Panc1 (cell line): ENCODE measurements around the gene SMIM43. TPM values are rescaled to one million over a fixed set of nuclear protein-coding genes. Genes with fewer than 3 reads are reported as not detected.

ENCODE experiments used
- ATAC-seq: fragments of 200-7000 bp; cut with Tn5 transposase; 2 replicates; pipeline ENCODE4 v1.9.1; 2020; ENCODE audit warnings: mild to moderate bottlenecking, moderate library complexity
- BruUV-seq: library from RNA; stranded (reverse); fragments of 400-500 nt; replicated peaks from 2 replicates; lab custom pipeline; 2021; lab: Mats Ljungman, UMichigan
- CTCF ChIA-PET: fragments of 300-600 bp; sonication (Branson Sonifier 250); formaldehyde crosslinking; loops from one replicate; lab custom pipeline; 2022; ENCODE audit warnings: antibody characterized with exemption; lab: Charles Lee
- POLR2A ChIA-PET: fragments of 300-600 bp; sonication (Branson Sonifier 250); formaldehyde crosslinking; loops from one replicate; lab custom pipeline; 2022; ENCODE audit warnings: antibody characterized with exemption; lab: Charles Lee
- DNase-seq: peaks from one replicate; pipeline ENCODE4 v3.0.0-alpha.2; 2010; ENCODE audit warnings: low read depth, low spot score
- H3K27ac ChIP-seq: 2 replicates; pipeline ENCODE4 v1.5.1; 2011; ENCODE audit warnings: mild to moderate bottlenecking, low read length, inconsistent platforms
- H3K27me3 ChIP-seq: fragments of 200-500 bp; sonication (Bioruptor generic); 2 replicates; pipeline ENCODE4 v1.6.0; 2014; ENCODE audit warnings: low read length, inconsistent platforms; ENCODE audit not compliant: control insufficient read depth, insufficient read depth
- H3K36me3 ChIP-seq: fragments of 200-500 bp; sonication (Bioruptor generic); 2 replicates; pipeline ENCODE4 v1.5.1; 2014; ENCODE audit warnings: inconsistent platforms, mild to moderate bottlenecking, low read length, moderate library complexity; ENCODE audit not compliant: control insufficient read depth, insufficient read depth
- H3K4me1 ChIP-seq: 2 replicates; pipeline ENCODE4 v1.5.1; 2011; ENCODE audit warnings: inconsistent platforms, mild to moderate bottlenecking, low read length, moderate library complexity; ENCODE audit not compliant: control insufficient read depth, insufficient read depth
- H3K4me3 ChIP-seq, 2 experiments: 2 replicates each; pipeline ENCODE4 v1.5.1; 2011 to 2012; ENCODE audit warnings: low read depth in 2 of 2, low read length in 2 of 2, mild to moderate bottlenecking in 2 of 2, inconsistent platforms in 1 of 2, moderate library complexity in 1 of 2
- H3K9me3 ChIP-seq: fragments of 200-500 bp; sonication (Bioruptor generic); 2 replicates; pipeline ENCODE4 v1.5.1; 2014; ENCODE audit warnings: low read depth, mild to moderate bottlenecking, inconsistent platforms, low read length, moderate library complexity; ENCODE audit not compliant: control insufficient read depth, insufficient read depth
- CTCF ChIP-seq: fragments of 450-650 bp; IDR thresholded peaks from 2 replicates; pipeline ENCODE4 v1.5.1; 2017; ENCODE audit warnings: mild to moderate bottlenecking
- POLR2AphosphoS5 ChIP-seq: IDR thresholded peaks from 2 replicates; pipeline ENCODE4 v1.6.1; 2012; ENCODE audit warnings: mild to moderate bottlenecking, low read depth, low read length, moderate library complexity
- REST ChIP-seq, 2 experiments: IDR thresholded peaks; 2 replicates each; pipeline ENCODE4 v1.6.1; 2011 to 2012; ENCODE audit warnings: low read depth in 2 of 2, control low read depth in 1 of 2, low read length in 1 of 2, mild to moderate bottlenecking in 1 of 2, moderate library complexity in 1 of 2; ENCODE audit not compliant: insufficient read depth in 1 of 2
- SIN3A ChIP-seq: IDR thresholded peaks from 2 replicates; pipeline ENCODE4 v1.6.1; 2012; ENCODE audit warnings: low read depth, mild to moderate bottlenecking, low read length, moderate library complexity, borderline replicate concordance; ENCODE audit not compliant: insufficient read depth
- TCF7L2 ChIP-seq: IDR thresholded peaks from 2 replicates; pipeline ENCODE4 v1.6.1; 2011; ENCODE audit warnings: mild to moderate bottlenecking, low read depth, low read length, inconsistent platforms
- in situ Hi-C: cut with HindIII; loops from 2 replicates; pipeline ENCODE4 v1.10.0; 2016; ENCODE audit warnings: low sequenced_read_pairs, low pct_unique_long_range_greater_than_20kb
- intact Hi-C: fragments of 100-400 bp; cut with micrococcal nuclease; formaldehyde crosslinking; loops from one replicate; pipeline ENCODE4 v1.10.0; 2022; ENCODE audit not compliant: unreplicated experiment
- total RNA-seq: library from RNA; stranded (reverse); gene quantifications from one replicate; pipeline ENCODE4 v1.2.1, GENCODE V29; 2021; ENCODE audit not compliant: unreplicated experiment

Gene SMIM43
- total RNA-seq, 1 experiment from 2014 or later = not detected

- in situ Hi-C loops = no loop called here
- POLR2A ChIA-PET = interaction anchor here (0.7 kb wide), 1 partner anchor 96 kb away, joined by 7 read pairs; no protein-coding TSS in a partner anchor
Observed at GRCh38 chr4:121709766-121710405, 55.1 kb downstream of the SMIM43 start.

More at GRCh38 chr4:121709766-121710405, 55.1 kb downstream of the SMIM43 start:
- CTCF ChIA-PET = no interaction called here
- no peaks in the 10 kb centered on the region for H3K9me3 ChIP-seq
- intact Hi-C loops = no loop called here
- no peak for DNase-seq
- no TSS peak for BruUV-seq
- no peaks in the 10 kb centered on the region for H3K36me3 ChIP-seq
- TF ChIP-seq CTCF (no peak), TCF7L2 (no peak), SIN3A (no peak), REST (IDR thresholded peaks at IDR 0.05; ENCODE audit: insufficient read depth in 1 of 2, low read depth in 2 of 2, low read length in 1 of 2) (no peak), POLR2AphosphoS5 (no peak)
- H3K4me3 ChIP-seq = no peak overlapping the region
- H3K27me3 ChIP-seq = no peaks in the 10 kb centered on the region
- no peak overlapping the region for H3K27ac ChIP-seq
- no peaks in the 10 kb centered on the region; the same call in 1 of the 2 replicates for H3K4me1 ChIP-seq
- ATAC-seq = no peak

Other genes with a start within 250 kb of the SMIM43 start
- 222 TPM for gene ANXA5, start 68.2 kb downstream of the SMIM43 start, total RNA-seq
- gene EXOSC9, start 36.2 kb upstream of the SMIM43 start, total RNA-seq = 19.3 TPM
- 31.8 TPM for gene CCNA2, start 58.7 kb upstream of the SMIM43 start, total RNA-seq
- gene BBS7, start 105.3 kb upstream of the SMIM43 start, total RNA-seq = 9.1 TPM
- gene TRPC3, start 186.9 kb upstream of the SMIM43 start, total RNA-seq = 0.08 TPM